DLD1 (cell line): ENCODE data around the gene IRF5.

Experiments
- in situ Hi-C: cut with HindIII; loops from 2 replicates; pipeline ENCODE4 v1.10.0; 2017; ENCODE audit warnings: low sequenced_read_pairs

IRF5 gene

GRCh38 chr7:128937647-128938543 lies at the start of gene IRF5:
Gene IRF5, plus strand, starts transcription at chr7:128937927. Its CDS starts 4,155 bp downstream, at chr7:128942082.
- in situ Hi-C loops, result no loop called here

- in situ Hi-C loops, result no loop called here
Observed at GRCh38 chr7:128888039-128888755, 49.5 kb upstream of the IRF5 start.

GRCh38 chr7:128888756-128889095 lies 49.0 kb upstream of the IRF5 start:
- in situ Hi-C loops, result no loop called here

- in situ Hi-C loops, result no loop called here
Observed at GRCh38 chr7:128889121-128889520, 48.6 kb upstream of the IRF5 start.

GRCh38 chr7:128890306-128891109 lies 47.2 kb upstream of the IRF5 start:
- in situ Hi-C loops, result no loop called here

- in situ Hi-C loops, result no loop called here
Observed at GRCh38 chr7:128891110-128891941, 46.4 kb upstream of the IRF5 start.

GRCh38 chr7:128891942-128892269 lies 45.8 kb upstream of the IRF5 start:
- in situ Hi-C loops, result no loop called here

GRCh38 chr7:128892521-128893250 lies 45.0 kb upstream of the IRF5 start:
- in situ Hi-C loops, result no loop called here

GRCh38 chr7:128893251-128894100 lies 44.3 kb upstream of the IRF5 start:
- in situ Hi-C loops, result no loop called here

- in situ Hi-C loops, result no loop called here
Observed at GRCh38 chr7:128894101-128894440, 43.7 kb upstream of the IRF5 start.

GRCh38 chr7:128895320-128895719 lies 42.4 kb upstream of the IRF5 start:
- in situ Hi-C loops, result no loop called here

GRCh38 chr7:128899392-128899791 lies 38.3 kb upstream of the IRF5 start:
- in situ Hi-C loops, result no loop called here

GRCh38 chr7:128900237-128900636 lies 37.5 kb upstream of the IRF5 start:
- in situ Hi-C loops, result no loop called here

GRCh38 chr7:128902761-128903585 lies 34.8 kb upstream of the IRF5 start:
- in situ Hi-C loops, result no loop called here

GRCh38 chr7:128903621-128904361 lies 33.9 kb upstream of the IRF5 start:
- in situ Hi-C loops, result no loop called here

- in situ Hi-C loops, result no loop called here
Observed at GRCh38 chr7:128904381-128905197, 33.1 kb upstream of the IRF5 start.
